GM12878 (cell line): ENCODE data around the gene SLCO4A1. TPM values are rescaled to one million over a fixed set of nuclear protein-coding genes. Genes with fewer than 3 reads are reported as not detected.

Experiments used
- ATAC-seq: fragments of 200-7000 bp; cut with Tn5 transposase; 3 replicates; pipeline ENCODE4 v1.9.1; 2020; ENCODE audit warnings: mild to moderate bottlenecking, moderate library complexity
- BruUV-seq: library from RNA; stranded (reverse); fragments of 400-500 nt; replicated peaks from 2 replicates; lab custom pipeline; 2021; lab: Mats Ljungman, UMichigan
- CTCF ChIA-PET: fragments of 300-600 bp; sonication (Branson Sonifier 250); formaldehyde crosslinking; extraction: SDS; loops from one replicate; lab custom pipeline; 2021; ENCODE audit warnings: inconsistent platforms; lab: Yijun Ruan, JAX
- POLR2A ChIA-PET: fragments of 350-600 bp; formaldehyde crosslinking; extraction: SDS; loops from one replicate; lab custom pipeline; 2021; ENCODE audit warnings: inconsistent platforms; lab: Charles Lee
- RAD21 ChIA-PET: fragments of 300-600 bp; sonication (Branson Sonifier 250); formaldehyde crosslinking; loops from one replicate; lab custom pipeline; 2023; ENCODE audit warnings: antibody characterized with exemption; ENCODE audit not compliant: unreplicated experiment; lab: Charles Lee
- SMC1A ChIA-PET: fragments of 300-600 bp; sonication (Branson Sonifier 250); formaldehyde crosslinking; loops from one replicate; lab custom pipeline; 2023; ENCODE audit not compliant: unreplicated experiment, uncharacterized antibody; lab: Charles Lee
- DNase-seq: peaks from one replicate; pipeline ENCODE4 v3.0.0-alpha.2; 2011; ENCODE audit warnings: low read depth, low spot score
- FAIRE-seq: peaks from 3 replicates; lab custom pipeline; 2011; peaks lifted over from hg19 to GRCh38; lab: Jason Lieb, UNC
- H2AFZ ChIP-seq: 2 replicates; pipeline ENCODE4 v1.6.0; 2011; ENCODE audit warnings: low read depth, low read length, control low read depth; ENCODE audit not compliant: control insufficient read depth
- H3K27ac ChIP-seq: 2 replicates; pipeline ENCODE4 v1.5.1; 2011; ENCODE audit warnings: control low read depth; ENCODE audit not compliant: control insufficient read depth, insufficient read depth
- H3K27me3 ChIP-seq, 2 experiments: replicated peaks in 1 of 2; 2 replicates each; pipeline versions ENCODE4 v1.6.0 to v1.6.1; 2011; ENCODE audit warnings: low read length in 1 of 2; ENCODE audit not compliant: control insufficient read depth in 2 of 2, insufficient read depth in 2 of 2
- H3K36me3 ChIP-seq, 2 experiments: 2 replicates each; pipeline ENCODE4 v1.5.1; 2011; ENCODE audit warnings: low read length in 1 of 2; ENCODE audit not compliant: control insufficient read depth in 2 of 2, insufficient read depth in 2 of 2
- H3K4me1 ChIP-seq: 2 replicates; pipeline ENCODE4 v1.6.1; 2011; ENCODE audit warnings: mild to moderate bottlenecking, low read length, moderate library complexity, mixed read lengths; ENCODE audit not compliant: control insufficient read depth, insufficient read depth
- H3K4me2 ChIP-seq: 2 replicates; pipeline ENCODE4 v1.6.0; 2011; ENCODE audit warnings: control low read depth; ENCODE audit not compliant: control insufficient read depth, insufficient read depth
- H3K4me3 ChIP-seq: fragments of 200-600 bp; sonication (generic); 2 replicates; pipeline ENCODE4 v1.5.1; 2016
- H3K79me2 ChIP-seq: 2 replicates; pipeline ENCODE4 v1.6.0; 2011; ENCODE audit warnings: low read length; ENCODE audit not compliant: control insufficient read depth, insufficient read depth
- H3K9ac ChIP-seq: 2 replicates; pipeline ENCODE4 v1.8.0; 2011; ENCODE audit warnings: low read length, control low read depth, mixed read lengths; ENCODE audit not compliant: control insufficient read depth, insufficient read depth
- H3K9me3 ChIP-seq: replicated peaks from 3 replicates; pipeline ENCODE4 v1.5.1; 2011; ENCODE audit warnings: mild to moderate bottlenecking, low read length; ENCODE audit not compliant: control insufficient read depth, insufficient read depth
- H4K20me1 ChIP-seq: 2 replicates; pipeline ENCODE4 v1.6.0; 2011; ENCODE audit not compliant: control insufficient read depth, insufficient read depth
- CHD4 ChIP-seq: fragments of 200-600 bp; sonication (generic); IDR thresholded peaks from 2 replicates; pipeline ENCODE4 v1.6.1; 2016; ENCODE audit warnings: mild to moderate bottlenecking
- EZH2 ChIP-seq: IDR thresholded peaks from 2 replicates; pipeline ENCODE4 v1.6.1; 2012; ENCODE audit warnings: low read depth, mild to moderate bottlenecking, control low read depth, inconsistent platforms, low read length, borderline replicate concordance; ENCODE audit not compliant: control insufficient read depth
- FOS ChIP-seq: IDR thresholded peaks from 3 replicates; pipeline ENCODE4 v1.6.1; 2011; ENCODE audit warnings: borderline replicate concordance; ENCODE audit not compliant: insufficient read length; ENCODE audit errors: extremely low read depth
- IKZF1 ChIP-seq: fragments of 450-650 bp; conservative IDR thresholded peaks from 2 replicates; pipeline ENCODE4 v1.6.1; 2017; ENCODE audit warnings: antibody characterized with exemption, mild to moderate bottlenecking
- JUNB ChIP-seq: IDR thresholded peaks from 2 replicates; pipeline ENCODE4 v1.6.1; 2016; ENCODE audit warnings: antibody characterized with exemption, mild to moderate bottlenecking
- KAT2A ChIP-seq: conservative IDR thresholded peaks from 2 replicates; pipeline ENCODE4 v1.6.1; 2011; ENCODE audit warnings: low read depth, low read length; ENCODE audit not compliant: control insufficient read depth
- KLF5 ChIP-seq: fragments of 450-650 bp; IDR thresholded peaks from 2 replicates; pipeline ENCODE4 v1.6.1; 2014; ENCODE audit warnings: mild to moderate bottlenecking; ENCODE audit not compliant: partially characterized antibody
- MEF2B ChIP-seq: fragments of 450-650 bp; IDR thresholded peaks from 2 replicates; pipeline ENCODE4 v1.6.1; 2018; ENCODE audit warnings: mild to moderate bottlenecking, moderate library complexity; ENCODE audit not compliant: partially characterized antibody, poor library complexity, severe bottlenecking
- NFYA ChIP-seq: IDR thresholded peaks from 2 replicates; pipeline ENCODE4 v1.6.1; 2011; ENCODE audit warnings: low read depth, mild to moderate bottlenecking, low read length, improper control_type of control experiment, borderline replicate concordance
- SMAD1 ChIP-seq: fragments of 450-650 bp; IDR thresholded peaks from 2 replicates; pipeline ENCODE4 v1.6.1; 2018; ENCODE audit warnings: mild to moderate bottlenecking, low read depth; ENCODE audit not compliant: partially characterized antibody
- SREBF2 ChIP-seq: IDR thresholded peaks from 2 replicates; pipeline ENCODE4 v1.6.1; 2012; ENCODE audit warnings: mild to moderate bottlenecking, low read length
- WGBS: methylation state at CpG from one replicate; pipeline ENCODE4 v1.1.6; 2016; ENCODE audit warnings: low lambda C conversion rate; ENCODE audit not compliant: insufficient replicate concordance, insufficient coverage; ENCODE audit errors: missing lambda C conversion rate; 5-methylcytosine and 5-hydroxymethylcytosine counted together
- in situ Hi-C: fragments of 300-500 bp; cut with MboI; formaldehyde crosslinking; loops from 9 replicates; pipeline ENCODE4 v1.14.3; 2018; ENCODE audit warnings: mixed read lengths
- intact Hi-C: fragments of 100-400 bp; cut with micrococcal nuclease; formaldehyde crosslinking; loops from one replicate; pipeline ENCODE4 v1.14.2; 2022; ENCODE audit not compliant: unreplicated experiment
- polyA plus RNA-seq, 11 experiments: library from polyadenylated mRNA; depleted of rRNA in 4 of 11; unstranded in 6 of 11; stranded (reverse) in 5 of 11; fragments of >200 nt; fragmentation: Nextera tagmentation in 4 of 11; fragmentation: Illumina TruSeq in 1 of 11; extraction: Ambion mirVana in 4 of 11; extraction: Trizol in 1 of 11; gene quantifications; 1 replicate in 1 of 11; 2 replicates in 10 of 11; pipeline versions ENCODE4 v1.2.1 to v1.2.3, GENCODE V29; 2011 to 2016; ENCODE audit warnings: inconsistent platforms in 2 of 11, missing spikeins in 2 of 11, low read depth in 1 of 11
- total RNA-seq, 4 experiments: library from RNA; depleted of rRNA in 3 of 4; stranded (reverse); fragments of >200 nt in 3 of 4; fragmentation: Illumina TruSeq in 1 of 4; extraction: Trizol in 1 of 4; gene quantifications; 2 replicates each; pipeline versions ENCODE4 v1.2.1 to v1.2.3, GENCODE V29; 2013 to 2021
- TF ChIP-seq, protein P1 (sequence below): IDR thresholded peaks from 2 replicates; pipeline ENCODE4 v1.6.1; 2011; ENCODE audit warnings: borderline replicate concordance, low read depth, mild to moderate bottlenecking, moderate library complexity, mixed read lengths, low read length; ENCODE audit not compliant: insufficient read depth; ENCODE audit errors: extremely low read length
- TF ChIP-seq, protein P2 (sequence below): IDR thresholded peaks from 2 replicates; pipeline ENCODE4 v1.6.1; 2011; ENCODE audit warnings: mild to moderate bottlenecking, low read depth, low read length, moderate library complexity; ENCODE audit not compliant: insufficient replicate concordance
- TF ChIP-seq, protein P3 (sequence below): IDR thresholded peaks from 2 replicates; pipeline ENCODE4 v1.6.1; 2012; ENCODE audit warnings: improper control_type of control experiment, low read depth, low read length; ENCODE audit not compliant: insufficient replicate concordance

SLCO4A1 gene
- total and polyA plus RNA-seq, 10 of the 15 experiments (the other 5 are each of a cell fraction or from before 2014, with no cell fraction given) = 2.1 to 30.7 (median 12.0) TPM

DNA sequence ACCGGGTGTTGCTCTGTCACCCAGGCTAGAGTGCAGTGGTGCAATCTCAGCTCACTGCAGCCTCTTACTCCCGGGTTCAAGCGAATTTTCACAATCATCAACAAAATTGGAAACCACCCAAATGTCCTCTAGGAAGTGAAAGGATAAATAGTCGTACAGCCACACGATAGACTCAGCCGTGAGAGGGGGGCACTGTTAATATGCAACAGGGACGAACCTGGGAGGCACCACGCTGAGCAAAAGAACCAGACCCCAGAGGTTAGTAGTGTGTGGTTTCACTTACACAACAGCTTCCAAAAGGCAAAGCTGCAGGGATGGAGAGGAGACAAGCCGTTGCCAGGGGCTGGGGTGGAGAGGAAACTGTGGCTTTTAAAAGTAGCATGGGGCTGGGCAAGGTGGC, 36.2 kb downstream of the SLCO4A1 start:
- ATAC-seq = no peak; the same call in 2 of the 3 replicates
- Histone ChIP-seq H3K36me3 (no peaks in the 10 kb centered on the region), H3K4me2 (peak overlapping the region; percentile 17; the same call in 1 of the 2 replicates), H3K9me3 (no peaks in the 10 kb centered on the region; the same call in 2 of the 3 replicates), H3K9ac (no peak overlapping the region), H3K4me1 (no peaks in the 10 kb centered on the region; the same call in 1 of the 2 replicates), H3K79me2 (no peaks in the 10 kb centered on the region), H3K4me3 (no peak overlapping the region), H3K27ac (no peak overlapping the region), H3K27me3 (no peaks in the 10 kb centered on the region), H4K20me1 (no peaks in the 10 kb centered on the region), H2AFZ (no peak overlapping the region)
- ChIA-PET RAD21 (no interaction called here), SMC1A (interaction anchor here (0.6 to 1.5 kb wide), 3 partner anchors 27 to 184 kb away, joined by 3 read pairs; no protein-coding TSS in a partner anchor), CTCF (interaction anchor here (0.9 kb wide), 1 partner anchor 90 kb away, joined by 3 read pairs; no protein-coding TSS in a partner anchor), POLR2A (interaction anchor here (0.7 kb wide), 2 partner anchors 148 to 341 kb away, joined by 3 to 4 read pairs; no protein-coding TSS in a partner anchor)
- intact Hi-C loops (no loop called here), in situ Hi-C loops (no loop called here)
- FAIRE-seq = no peak
- BruUV-seq = no TSS peak
- 15% methylated on average over 9 of the region's 9 CpGs for WGBS
- TF ChIP-seq JUNB (no peak), EZH2 (no peak), FOS (no peak), MEF2B (no peak), CHD4 (no peak), NFYA (no peak), IKZF1 (no peak), KLF5 (no peak), SREBF2 (no peak), SMAD1 (no peak), KAT2A (no peak)
- TF ChIP-seq, protein P1, sequence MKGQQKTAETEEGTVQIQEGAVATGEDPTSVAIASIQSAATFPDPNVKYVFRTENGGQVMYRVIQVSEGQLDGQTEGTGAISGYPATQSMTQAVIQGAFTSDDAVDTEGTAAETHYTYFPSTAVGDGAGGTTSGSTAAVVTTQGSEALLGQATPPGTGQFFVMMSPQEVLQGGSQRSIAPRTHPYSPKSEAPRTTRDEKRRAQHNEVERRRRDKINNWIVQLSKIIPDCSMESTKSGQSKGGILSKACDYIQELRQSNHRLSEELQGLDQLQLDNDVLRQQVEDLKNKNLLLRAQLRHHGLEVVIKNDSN = no peak
- TF ChIP-seq, protein P2, sequence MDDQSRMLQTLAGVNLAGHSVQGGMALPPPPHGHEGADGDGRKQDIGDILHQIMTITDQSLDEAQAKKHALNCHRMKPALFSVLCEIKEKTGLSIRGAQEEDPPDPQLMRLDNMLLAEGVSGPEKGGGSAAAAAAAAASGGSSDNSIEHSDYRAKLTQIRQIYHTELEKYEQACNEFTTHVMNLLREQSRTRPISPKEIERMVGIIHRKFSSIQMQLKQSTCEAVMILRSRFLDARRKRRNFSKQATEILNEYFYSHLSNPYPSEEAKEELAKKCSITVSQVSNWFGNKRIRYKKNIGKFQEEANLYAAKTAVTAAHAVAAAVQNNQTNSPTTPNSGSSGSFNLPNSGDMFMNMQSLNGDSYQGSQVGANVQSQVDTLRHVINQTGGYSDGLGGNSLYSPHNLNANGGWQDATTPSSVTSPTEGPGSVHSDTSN = no peak
- TF ChIP-seq, protein P3, sequence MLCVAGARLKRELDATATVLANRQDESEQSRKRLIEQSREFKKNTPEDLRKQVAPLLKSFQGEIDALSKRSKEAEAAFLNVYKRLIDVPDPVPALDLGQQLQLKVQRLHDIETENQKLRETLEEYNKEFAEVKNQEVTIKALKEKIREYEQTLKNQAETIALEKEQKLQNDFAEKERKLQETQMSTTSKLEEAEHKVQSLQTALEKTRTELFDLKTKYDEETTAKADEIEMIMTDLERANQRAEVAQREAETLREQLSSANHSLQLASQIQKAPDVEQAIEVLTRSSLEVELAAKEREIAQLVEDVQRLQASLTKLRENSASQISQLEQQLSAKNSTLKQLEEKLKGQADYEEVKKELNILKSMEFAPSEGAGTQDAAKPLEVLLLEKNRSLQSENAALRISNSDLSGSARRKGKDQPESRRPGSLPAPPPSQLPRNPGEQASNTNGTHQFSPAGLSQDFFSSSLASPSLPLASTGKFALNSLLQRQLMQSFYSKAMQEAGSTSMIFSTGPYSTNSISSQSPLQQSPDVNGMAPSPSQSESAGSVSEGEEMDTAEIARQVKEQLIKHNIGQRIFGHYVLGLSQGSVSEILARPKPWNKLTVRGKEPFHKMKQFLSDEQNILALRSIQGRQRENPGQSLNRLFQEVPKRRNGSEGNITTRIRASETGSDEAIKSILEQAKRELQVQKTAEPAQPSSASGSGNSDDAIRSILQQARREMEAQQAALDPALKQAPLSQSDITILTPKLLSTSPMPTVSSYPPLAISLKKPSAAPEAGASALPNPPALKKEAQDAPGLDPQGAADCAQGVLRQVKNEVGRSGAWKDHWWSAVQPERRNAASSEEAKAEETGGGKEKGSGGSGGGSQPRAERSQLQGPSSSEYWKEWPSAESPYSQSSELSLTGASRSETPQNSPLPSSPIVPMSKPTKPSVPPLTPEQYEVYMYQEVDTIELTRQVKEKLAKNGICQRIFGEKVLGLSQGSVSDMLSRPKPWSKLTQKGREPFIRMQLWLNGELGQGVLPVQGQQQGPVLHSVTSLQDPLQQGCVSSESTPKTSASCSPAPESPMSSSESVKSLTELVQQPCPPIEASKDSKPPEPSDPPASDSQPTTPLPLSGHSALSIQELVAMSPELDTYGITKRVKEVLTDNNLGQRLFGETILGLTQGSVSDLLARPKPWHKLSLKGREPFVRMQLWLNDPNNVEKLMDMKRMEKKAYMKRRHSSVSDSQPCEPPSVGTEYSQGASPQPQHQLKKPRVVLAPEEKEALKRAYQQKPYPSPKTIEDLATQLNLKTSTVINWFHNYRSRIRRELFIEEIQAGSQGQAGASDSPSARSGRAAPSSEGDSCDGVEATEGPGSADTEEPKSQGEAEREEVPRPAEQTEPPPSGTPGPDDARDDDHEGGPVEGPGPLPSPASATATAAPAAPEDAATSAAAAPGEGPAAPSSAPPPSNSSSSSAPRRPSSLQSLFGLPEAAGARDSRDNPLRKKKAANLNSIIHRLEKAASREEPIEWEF = no peak
- no peak for DNase-seq
